RWPE2 (cell line): ENCODE results near the gene TOM1L2.
A peak's percentile ranks its signal among the peaks of the same experiment; 100 is the strongest.

ENCODE experiments used
- ATAC-seq: fragments of 200-7000 bp; cut with Tn5 transposase; 3 replicates; pipeline ENCODE4 v1.9.1; 2021; ENCODE audit warnings: low read depth
- DNase-seq: peaks from one replicate; pipeline ENCODE4 v3.0.0-alpha.2; 2020; ENCODE audit warnings: low spot score
- H3K27ac ChIP-seq: fragments of 450-650 bp; 2 replicates; pipeline ENCODE4 v1.5.1; 2017; ENCODE audit warnings: mild to moderate bottlenecking; ENCODE audit not compliant: poor library complexity, severe bottlenecking
- H3K27me3 ChIP-seq: fragments of 250-450 bp; sonication (Bioruptor Pico); 2 replicates; pipeline ENCODE4 v1.5.1; 2021; ENCODE audit warnings: mild to moderate bottlenecking, moderate library complexity; ENCODE audit not compliant: insufficient read depth, poor library complexity, severe bottlenecking
- H3K36me3 ChIP-seq: fragments of 250-450 bp; sonication (Bioruptor Pico); 2 replicates; pipeline ENCODE4 v1.5.1; 2020; ENCODE audit warnings: low read depth, mild to moderate bottlenecking, moderate library complexity
- H3K4me1 ChIP-seq: fragments of 250-450 bp; sonication (Bioruptor Pico); 2 replicates; pipeline ENCODE4 v1.5.1; 2021; ENCODE audit warnings: mild to moderate bottlenecking, moderate library complexity; ENCODE audit not compliant: insufficient read depth, poor library complexity, severe bottlenecking
- H3K4me3 ChIP-seq: fragments of 250-450 bp; sonication (Bioruptor Pico); 2 replicates; pipeline ENCODE4 v1.5.1; 2021; ENCODE audit warnings: mild to moderate bottlenecking, moderate library complexity; ENCODE audit not compliant: severe bottlenecking
- H3K9me3 ChIP-seq: fragments of 250-450 bp; sonication (Bioruptor Pico); 2 replicates; pipeline ENCODE4 v1.5.1; 2021; ENCODE audit warnings: mild to moderate bottlenecking, moderate library complexity; ENCODE audit not compliant: severe bottlenecking
- TF ChIP-seq, protein P1 (sequence below): fragments of 450-650 bp; IDR thresholded peaks from one replicate; pipeline ENCODE4 v1.5.1; 2017; ENCODE audit warnings: mild to moderate bottlenecking, moderate library complexity; ENCODE audit not compliant: poor library complexity, severe bottlenecking

TOM1L2 gene

DNA sequence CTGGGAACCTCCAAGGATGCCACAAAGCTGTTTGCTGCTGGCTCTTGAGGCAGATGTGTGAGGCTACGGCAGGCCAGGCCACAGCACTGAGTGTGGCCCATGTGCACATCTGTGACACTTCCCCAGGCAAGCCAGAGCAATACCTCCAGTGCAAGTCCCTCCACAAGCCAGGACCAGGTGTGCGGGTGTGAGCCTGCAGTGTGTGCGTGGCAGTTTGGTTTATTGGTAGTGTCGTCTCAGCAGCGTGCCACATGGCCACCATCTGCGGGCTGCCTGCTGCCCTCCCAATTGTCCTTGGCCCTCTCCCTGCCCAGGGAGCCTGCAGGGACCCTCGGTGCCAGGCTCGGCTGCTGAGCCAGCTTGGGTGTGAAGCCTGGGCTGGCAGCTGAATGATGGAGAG lies 125.6 kb downstream of the TOM1L2 start:
- peaks cover 15% of the 10 kb centered on the region for H3K4me1 ChIP-seq
- H3K27ac ChIP-seq, result no peak overlapping the region
- no peaks in the 10 kb centered on the region for H3K27me3 ChIP-seq
- DNase-seq (no peak), ATAC-seq (no peak)
- no peaks in the 10 kb centered on the region for H3K9me3 ChIP-seq
- H3K36me3 ChIP-seq, result no peaks in the 10 kb centered on the region
- H3K4me3 ChIP-seq, result no peak overlapping the region
- TF ChIP-seq, protein P1, sequence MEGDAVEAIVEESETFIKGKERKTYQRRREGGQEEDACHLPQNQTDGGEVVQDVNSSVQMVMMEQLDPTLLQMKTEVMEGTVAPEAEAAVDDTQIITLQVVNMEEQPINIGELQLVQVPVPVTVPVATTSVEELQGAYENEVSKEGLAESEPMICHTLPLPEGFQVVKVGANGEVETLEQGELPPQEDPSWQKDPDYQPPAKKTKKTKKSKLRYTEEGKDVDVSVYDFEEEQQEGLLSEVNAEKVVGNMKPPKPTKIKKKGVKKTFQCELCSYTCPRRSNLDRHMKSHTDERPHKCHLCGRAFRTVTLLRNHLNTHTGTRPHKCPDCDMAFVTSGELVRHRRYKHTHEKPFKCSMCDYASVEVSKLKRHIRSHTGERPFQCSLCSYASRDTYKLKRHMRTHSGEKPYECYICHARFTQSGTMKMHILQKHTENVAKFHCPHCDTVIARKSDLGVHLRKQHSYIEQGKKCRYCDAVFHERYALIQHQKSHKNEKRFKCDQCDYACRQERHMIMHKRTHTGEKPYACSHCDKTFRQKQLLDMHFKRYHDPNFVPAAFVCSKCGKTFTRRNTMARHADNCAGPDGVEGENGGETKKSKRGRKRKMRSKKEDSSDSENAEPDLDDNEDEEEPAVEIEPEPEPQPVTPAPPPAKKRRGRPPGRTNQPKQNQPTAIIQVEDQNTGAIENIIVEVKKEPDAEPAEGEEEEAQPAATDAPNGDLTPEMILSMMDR, result no peak

DNA sequence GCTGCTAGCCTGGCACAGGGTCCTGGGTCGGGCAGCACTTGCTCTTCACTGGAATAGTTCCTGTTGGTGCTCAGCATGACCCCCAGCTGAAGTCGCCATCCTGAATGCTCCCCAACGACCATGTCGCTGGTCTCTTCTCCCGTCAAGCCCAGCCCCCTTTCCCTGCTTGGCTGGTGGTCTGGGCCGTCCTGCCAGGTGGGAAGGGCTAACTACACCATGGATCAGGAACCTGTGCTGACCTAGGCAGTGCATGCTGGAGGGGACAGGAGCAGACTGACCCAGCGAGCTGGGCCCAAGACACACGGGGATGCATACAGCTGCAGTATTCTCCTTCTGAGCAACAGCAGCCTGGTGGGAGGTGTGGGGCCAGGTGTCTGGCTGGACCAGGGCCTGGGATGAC lies 126.2 kb downstream of the TOM1L2 start:
- no peaks in the 10 kb centered on the region for H3K27me3 ChIP-seq
- H3K27ac ChIP-seq, result no peak overlapping the region
- TF ChIP-seq, protein P1, result no peak
- no peak for ATAC-seq
- no peaks in the 10 kb centered on the region for H3K36me3 ChIP-seq
- H3K4me3 ChIP-seq, result no peak overlapping the region
- H3K9me3 ChIP-seq, result no peaks in the 10 kb centered on the region
- DNase-seq, result no peak
- peaks cover 21% of the 10 kb centered on the region for H3K4me1 ChIP-seq

DNA sequence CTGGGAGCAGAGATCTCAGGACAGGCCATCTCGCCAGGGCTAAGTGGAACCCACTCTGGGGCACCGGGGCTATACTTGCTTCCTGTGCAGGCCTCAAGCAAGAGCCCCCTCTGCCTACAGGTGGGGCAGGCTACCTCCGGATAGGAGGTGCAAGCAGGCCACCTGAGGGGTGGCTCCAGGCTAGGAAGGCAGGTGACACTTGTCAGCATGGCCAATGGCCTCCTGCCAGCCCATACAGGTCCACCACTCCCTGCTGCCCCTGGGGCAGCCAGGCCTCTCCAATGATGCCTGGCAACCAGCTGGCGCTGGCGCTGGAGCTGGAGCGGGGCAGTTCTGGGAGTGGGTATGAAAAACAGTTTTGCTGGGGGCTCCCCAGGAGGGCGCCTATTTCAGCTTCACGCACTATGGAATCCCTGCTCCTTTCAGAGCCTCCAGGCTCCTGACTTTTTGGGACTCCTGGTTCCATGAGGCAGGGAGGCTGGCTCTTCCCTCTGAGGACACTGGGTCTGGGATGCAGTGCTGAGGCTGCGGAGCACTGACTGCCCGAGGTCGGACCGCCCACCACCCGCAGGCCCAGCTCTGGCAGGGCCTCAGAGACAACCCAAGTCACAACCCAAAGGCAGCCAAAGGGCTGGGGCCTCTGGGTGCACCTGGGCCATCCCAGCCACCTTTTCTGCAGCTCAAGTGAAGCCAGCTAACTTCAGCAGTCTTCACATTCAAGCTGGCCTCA lies 127.0 kb downstream of the TOM1L2 start:
- TF ChIP-seq, protein P1, result no peak
- Histone ChIP-seq H3K4me1 (peaks cover 26% of the 10 kb centered on the region), H3K27me3 (no peaks in the 10 kb centered on the region), H3K9me3 (no peaks in the 10 kb centered on the region), H3K36me3 (no peaks in the 10 kb centered on the region), H3K27ac (no peak overlapping the region), H3K4me3 (no peak overlapping the region)
- no peak for ATAC-seq
- no peak for DNase-seq

GRCh38 chr17:17844500-17844899 lies 127.7 kb downstream of the TOM1L2 start:
- Histone ChIP-seq H3K4me3 (no peak overlapping the region), H3K4me1 (peaks cover 29% of the 10 kb centered on the region), H3K9me3 (no peaks in the 10 kb centered on the region), H3K36me3 (no peaks in the 10 kb centered on the region), H3K27me3 (no peaks in the 10 kb centered on the region), H3K27ac (no peak overlapping the region)
- TF ChIP-seq, protein P1, result no peak
- no peak for ATAC-seq
- DNase-seq, result no peak

- Histone ChIP-seq H3K4me1 (peaks cover 33% of the 10 kb centered on the region), H3K9me3 (no peaks in the 10 kb centered on the region), H3K36me3 (no peaks in the 10 kb centered on the region), H3K27ac (peak overlapping the region; percentile 98), H3K4me3 (no peak overlapping the region), H3K27me3 (no peaks in the 10 kb centered on the region)
- ATAC-seq, result no peak
- peak; percentile 60 for DNase-seq
- TF ChIP-seq, protein P1, result no peak
Observed at GRCh38 chr17:17844079-17844478, 128.1 kb downstream of the TOM1L2 start.
